NCI-H2171 treated with DMSO at 0.1 percent for 48 hours (cell line): ENCODE results near the gene KRT6A.
A peak's percentile ranks its signal among the peaks of the same experiment; 100 is the strongest.
"Not testable (repeated sequence)": the region's sequence is repeated elsewhere in the genome, so short reads cannot be mapped to it uniquely, and the experiment has no call there.

Experiments used
- DNase-seq: peaks from one replicate; lab custom pipeline; 2025; lab: John Stamatoyannopoulos, UW

KRT6A gene

DNA sequence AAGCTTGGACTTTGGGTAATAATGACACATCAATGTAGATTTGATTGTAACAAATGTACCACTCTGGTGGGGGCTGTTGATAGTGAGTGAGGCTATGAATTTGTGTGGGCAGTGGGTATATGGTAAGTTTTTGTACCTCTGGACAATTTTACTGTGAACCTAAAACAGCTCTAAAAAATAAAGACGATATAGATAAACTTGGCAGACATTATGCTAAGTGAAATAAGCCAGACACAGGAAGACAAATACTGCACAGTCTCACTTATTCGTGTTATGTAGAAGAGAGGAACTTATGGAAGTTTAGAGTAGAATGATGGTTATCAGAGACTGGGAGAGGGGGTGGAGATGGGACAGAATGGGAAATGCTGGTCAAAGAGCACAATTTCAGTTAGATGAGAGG is 28.2 kb downstream of the KRT6A start:
- DNase-seq, result no peak

DNA sequence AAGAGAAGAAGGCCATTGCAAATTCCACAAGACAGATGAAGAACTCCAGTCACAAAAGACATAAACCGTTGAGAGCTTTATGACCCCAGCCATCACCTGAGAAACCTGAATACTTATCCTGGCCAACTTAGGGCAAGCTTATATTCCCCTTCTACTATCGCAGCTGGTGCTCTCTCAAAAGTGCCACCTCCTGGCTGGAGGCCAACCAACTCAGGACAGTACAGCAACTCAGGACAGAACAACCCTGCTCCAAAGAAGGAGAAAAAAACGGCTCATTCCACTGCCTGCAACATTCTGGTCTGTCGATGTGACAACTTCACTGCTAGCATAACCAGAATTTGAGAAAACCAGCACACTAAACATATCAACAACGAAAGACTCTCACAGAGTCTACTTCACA is 31.4 kb downstream of the KRT6A start:
- no peak for DNase-seq

DNA sequence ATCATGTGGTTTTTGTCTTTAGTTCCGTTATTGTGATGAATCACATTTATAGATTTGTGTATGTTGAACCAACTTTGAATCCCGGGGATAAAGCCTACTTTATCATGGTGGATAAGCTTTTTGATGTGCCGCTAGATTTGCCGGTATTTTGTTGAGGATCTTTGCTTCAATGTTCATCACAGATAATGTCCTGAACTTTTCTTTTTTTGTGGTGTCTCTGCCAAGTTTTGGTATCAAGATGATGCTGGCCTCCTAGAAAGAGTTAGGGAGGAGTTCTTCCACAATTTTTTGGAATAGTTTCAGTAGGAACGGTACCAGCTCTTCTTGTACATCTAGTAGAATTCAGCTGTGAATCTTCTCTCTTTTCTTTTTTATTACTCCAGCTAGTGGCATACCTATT is 34.2 kb downstream of the KRT6A start:
- no peak for DNase-seq

DNA sequence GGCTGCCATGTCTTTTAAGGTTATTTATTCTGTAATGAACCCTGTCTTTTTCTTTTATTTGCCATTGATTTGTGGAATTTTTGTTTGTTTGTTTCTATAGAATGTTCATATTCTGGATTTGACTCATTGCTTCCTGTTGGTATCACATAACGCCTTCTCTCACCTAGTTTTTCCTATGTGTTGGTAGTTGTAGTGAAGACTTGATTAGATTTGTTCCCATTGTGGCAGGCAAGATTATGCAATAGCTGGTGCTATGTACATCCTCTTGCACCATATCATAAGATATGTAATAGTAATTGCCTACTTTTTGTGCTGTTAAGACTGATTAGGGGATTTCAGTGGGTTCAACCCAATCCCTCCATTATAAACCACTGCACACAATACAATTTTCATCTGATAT is 37.2 kb downstream of the KRT6A start:
- DNase-seq, result no peak

DNA sequence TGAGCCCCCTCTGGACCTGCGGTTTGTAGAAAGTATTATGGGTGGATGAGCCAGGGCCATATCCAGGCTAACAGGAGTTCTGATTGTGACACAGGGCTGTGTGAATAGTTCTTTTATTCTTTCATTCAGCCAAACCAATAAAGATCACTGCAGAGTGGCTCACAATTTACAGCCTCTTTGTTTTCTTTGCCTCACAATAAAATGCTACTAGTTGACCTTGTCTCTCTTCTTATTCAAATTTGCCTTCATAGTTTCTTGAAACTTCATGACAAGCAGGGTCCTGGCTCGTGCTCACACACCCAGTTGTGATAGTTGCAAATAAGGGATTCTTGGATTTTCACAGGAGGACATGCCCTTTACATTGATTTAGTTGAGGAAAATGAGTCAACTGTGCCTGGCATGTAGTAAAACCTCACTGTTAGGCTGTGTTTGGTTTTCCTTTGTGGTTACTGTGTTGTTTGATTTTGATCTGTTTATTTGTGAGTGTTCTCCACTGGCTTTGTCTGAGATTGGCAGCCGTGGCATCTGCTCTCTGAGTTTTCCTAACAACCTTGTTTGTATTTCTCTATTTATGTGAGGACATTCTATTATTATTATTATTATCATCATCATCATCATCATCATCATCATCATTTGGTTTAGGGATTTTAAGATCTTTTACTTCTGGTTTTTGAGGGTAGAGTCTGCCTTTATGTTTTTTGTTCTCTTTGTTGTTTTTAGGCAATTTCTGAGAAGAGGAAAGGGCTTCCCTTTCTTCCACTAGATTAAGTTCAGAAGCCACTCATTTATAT is 38.5 kb downstream of the KRT6A start:
- no peak for DNase-seq

DNA sequence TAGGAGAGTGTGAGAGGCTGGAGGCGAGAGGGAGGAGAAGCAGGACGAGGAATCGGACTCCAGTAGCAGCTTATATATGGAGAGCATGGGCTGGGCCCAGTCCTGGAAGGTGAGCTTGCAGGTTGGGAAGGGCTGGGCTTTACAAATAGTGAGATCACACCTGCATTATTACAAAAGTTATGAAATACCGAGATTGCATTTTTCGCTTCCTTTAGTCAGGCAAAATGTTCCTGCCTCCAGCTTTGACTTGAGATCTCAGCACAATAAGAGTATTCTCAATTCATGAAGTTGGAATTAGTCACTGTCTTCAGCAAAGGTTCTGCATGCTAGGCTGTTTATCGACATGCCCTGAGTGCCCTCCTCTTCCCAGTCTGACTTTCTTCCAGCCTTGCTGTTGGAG is 41.0 kb downstream of the KRT6A start, which contains the start of gene KRT6B:
KRT6B (minus strand) TSS at position 46 of the 400 bp plus-strand sequence. CDS start 68 bp downstream, outside the sequence.
- no peak for DNase-seq

DNA sequence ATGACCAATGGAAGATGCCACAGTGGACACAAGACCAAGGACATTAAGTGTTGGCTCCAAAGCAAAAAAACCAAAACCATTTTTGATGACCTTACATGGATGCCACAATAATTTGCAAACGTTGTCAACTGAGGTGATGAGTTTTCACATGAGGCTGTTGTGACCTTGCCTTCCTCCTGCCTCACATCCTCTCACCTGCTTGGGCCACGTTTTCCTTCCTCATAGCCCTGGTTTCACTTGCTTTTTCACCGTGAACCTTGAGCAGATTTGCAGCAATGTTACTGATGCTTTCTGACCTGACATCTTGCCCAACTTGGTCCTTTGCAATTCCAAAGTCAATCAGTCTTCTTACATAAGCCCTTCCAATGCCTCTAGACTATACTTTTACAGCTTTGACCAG is 44.8 kb downstream of the KRT6A start:
- DNase-seq, result no peak

DNA sequence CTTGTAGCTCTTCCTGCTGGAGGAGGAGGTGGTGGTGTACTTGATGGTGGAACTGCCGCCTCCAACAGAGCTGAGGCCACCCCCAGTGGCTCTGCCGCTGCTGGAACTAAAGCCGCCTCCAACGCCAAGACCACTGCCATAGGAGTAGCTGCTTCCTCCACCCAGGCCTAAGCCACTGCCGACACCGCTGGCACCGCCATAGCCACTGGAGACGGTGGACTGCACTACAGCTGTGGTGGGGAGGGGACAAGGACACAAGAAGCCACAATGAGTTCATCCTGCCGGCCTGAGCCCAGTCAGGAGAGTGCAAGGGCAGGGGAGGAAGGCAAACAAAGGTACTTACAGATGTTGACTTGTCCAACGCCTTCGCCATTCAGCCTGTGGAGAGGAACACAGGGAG is 45.9 kb downstream of the KRT6A start:
- DNase-seq, result not testable (repeated sequence)

DNA sequence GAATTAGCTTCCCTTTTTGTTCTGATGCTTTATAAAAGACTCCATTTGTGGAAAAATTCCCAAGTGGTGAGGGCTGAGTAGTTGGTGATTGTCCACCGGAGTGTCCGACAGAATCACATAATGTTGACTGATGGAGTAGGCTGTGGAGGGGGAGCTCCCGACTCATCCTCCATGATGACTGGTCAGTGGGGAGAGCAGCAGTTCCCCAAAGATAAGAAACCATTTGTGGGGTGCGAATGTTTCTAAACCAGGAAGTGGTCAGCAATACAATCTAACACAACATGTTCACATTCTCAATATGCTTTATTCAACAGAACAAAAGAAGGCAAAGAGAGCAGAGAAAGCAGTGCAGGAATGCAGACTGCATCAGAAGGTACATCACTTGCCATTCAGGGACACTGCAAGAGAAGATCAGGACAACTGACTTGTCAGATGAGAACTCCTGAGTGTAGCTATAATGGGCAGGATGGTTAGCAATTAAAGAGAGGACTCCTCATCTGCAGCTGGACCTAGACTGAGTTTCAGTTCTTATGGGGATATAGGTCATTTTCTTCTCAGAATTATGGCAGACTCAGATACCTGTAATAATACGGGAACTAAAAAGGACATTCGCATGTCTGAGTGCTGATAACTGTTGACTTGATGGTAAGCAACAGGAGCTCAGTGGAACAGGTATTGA is 46.6 kb downstream of the KRT6A start:
- DNase-seq, result no peak

DNA sequence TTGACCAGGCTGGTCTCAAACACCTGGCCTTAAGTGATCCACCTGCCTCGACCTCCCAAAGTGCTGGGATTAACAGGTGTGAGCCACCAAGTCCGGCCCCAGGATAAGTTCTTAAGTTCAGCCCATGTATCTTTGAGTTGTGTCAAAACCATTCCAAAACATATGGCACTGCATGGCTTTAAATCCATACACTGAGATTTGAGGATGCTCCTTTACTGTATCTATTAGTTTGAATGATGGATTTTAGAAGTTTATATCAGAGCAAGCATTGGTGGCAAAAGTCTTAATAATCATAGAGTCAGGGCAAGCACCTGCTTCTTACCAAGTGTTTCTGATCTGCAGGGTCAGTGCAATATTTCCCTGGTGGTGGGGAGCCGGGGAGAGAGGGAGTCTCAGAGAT is 47.2 kb downstream of the KRT6A start:
- no peak for DNase-seq

DNA sequence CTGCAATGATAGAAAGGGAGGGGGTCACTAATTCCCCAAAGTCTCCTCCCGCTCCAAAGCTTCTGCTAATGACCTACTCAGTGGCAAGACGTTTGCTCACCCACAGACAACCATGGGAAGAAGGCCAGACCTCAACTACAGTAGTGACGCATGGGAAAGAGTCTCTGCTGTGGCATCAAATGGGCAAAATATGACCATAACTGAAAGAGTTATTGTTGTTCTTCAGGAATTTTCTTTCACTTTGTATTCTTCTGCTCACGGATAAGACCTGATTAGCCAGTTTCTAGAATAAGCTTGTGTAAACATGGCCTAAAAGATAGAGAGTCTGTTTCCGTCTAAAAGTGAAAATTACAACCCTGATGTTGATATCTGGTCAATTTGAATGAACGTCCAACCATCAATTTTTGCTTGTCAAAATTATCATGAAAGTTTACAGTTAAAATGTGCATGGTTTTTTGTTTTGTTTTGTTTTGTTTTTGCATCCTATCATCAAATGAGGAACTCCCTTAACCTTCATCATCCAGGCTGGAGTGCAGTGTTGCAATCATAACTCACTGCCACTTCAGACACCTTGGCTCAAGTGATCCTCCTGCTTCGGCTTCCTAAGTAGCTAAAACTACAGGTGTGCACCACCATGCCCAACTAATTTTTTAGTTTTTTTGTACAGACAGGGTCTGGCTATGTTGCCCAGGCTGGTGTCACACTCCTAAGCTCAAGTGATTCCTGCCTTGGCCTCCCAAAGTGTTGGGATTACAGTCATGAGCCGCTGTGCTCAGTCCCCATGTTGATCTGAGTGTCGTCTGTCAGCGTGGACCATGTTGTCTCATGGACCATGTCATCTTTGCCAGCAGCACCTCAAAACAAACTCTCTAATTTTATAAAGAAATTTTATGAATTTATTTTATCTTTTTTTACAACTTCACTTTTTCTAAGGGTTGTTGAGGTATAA is 48.1 kb downstream of the KRT6A start:
- no peak for DNase-seq

DNA sequence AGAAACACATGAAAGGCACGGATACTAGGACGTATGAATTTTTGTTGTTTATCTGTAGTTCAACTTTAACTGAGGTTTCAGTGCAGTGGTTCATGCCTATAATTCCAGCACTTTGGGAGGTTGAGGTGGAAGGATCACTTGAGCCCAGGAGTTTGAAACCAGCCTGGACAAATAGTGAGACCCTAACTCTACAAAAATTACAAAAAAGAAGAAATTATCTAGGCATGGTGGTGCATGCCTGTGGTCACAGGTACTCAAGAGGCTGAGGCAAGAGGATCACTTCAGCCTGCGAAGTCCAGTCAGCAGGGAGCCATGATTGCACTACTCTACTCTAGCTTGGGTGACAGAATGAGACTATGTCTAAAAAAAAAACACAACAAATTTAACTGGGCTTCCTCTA is 49.1 kb downstream of the KRT6A start:
- no peak for DNase-seq

DNA sequence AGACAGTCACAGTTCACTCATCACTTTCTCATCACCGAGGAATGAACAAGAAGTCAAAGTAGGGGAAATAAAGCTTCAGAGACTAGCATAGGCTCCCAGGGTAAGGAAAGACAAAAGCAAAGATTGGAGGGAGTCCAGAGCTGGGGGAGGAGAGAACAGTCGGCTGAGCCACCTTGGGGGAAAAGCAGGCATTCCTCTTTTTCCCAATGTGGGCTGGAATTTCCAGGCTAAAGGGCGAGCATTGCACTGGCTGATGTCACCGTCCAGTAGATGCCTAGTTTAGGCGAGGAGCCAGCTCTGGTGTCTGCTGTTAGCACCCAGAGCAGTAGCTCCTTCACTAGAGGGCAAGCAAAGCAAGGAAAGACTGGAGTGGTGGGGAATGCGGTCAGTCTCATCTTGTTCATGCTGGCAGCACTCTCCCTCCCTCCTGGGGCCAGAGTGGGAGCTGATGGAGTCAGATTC is 50.4 kb downstream of the KRT6A start:
- no peak for DNase-seq

DNA sequence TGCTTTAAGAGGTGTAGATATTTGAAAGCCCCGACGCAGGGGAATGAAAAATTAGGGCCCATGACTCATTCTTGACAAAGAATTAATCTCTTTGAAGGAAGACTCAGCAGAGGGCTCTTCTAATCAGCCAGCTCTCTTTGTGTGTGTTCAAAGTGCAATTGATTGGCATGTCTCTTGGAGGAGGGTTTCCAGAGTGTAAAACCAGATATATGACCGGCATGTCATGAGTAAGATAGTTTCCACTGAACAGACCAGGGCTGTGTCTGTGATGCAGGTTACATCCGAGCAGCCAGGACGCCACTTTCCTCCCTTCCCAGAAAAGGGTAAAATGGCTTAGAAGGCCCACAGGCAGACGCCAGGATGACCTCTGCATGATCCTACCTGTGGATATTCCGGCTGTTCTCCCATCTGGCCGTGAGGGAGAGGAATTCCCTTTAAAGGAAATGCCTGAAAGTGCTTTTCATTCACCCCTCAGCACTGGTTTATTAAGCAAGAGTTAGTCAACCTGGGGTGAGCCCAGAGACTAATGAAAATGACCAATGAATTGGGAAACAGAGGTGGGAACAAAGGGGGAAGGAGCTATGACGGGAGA is 51.6 kb downstream of the KRT6A start:
- peak; percentile 5 for DNase-seq

DNA sequence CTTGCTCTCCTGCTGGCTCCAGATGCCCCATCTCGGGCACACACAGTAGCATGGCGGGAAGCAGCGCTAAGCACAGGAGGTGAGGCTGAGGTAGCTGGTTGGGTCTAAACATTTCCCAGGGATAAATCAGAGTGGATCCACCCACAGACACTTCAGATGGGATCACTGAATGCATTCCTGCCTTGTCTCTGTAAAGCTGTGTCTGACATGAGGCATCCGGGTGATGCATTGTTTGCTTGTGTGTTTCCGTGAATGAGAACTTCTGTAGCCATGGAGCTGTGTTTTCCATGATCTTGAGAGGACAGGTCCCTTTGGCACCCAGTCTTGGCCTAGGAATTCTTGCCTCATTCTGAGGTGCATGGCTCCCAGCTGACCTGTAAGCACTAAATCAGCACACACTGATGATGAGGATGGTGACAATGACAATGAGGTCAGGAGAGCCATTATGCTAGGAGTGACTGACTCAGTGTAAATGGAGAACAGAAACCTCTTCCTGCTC is 52.2 kb downstream of the KRT6A start:
- DNase-seq, result no peak

DNA sequence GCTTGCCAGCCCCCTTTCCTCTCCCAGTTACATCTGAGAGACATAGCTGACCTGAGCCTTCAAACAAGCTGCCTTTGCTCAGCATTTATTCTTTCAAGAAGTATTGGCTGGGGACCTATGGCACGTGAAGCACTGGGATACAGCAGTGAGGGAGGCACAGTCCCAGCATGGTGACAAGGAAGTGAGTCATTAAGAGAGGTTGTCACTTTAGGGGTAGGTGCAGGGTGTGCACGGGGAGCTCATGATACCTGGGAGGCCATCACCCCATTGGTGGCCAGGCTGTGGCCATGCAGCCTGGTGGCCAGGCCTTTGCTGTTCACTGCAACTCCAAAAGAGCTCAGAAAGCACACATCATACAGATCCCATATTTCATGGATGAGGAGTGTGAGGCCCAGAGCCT is 53.2 kb downstream of the KRT6A start:
- no peak for DNase-seq

DNA sequence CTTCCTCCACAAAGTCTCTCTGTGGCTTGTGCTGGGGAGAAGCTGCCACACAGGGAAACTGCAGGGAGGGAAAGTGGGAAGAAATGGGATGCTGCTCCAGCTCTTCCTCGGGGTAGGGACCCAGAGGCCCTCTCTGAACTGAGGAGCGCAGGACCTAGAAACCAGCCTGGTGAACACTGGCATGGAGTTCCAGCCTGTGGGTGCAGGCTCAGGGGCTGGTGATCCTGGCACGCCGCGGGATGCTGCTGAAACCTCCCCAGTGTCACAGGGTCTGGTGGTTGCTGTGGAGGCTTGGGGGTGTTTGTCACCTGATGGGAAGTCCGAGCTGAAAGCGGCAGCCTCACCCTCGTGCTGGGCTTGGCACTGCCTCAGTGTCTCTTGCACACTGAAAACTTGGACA is 53.6 kb downstream of the KRT6A start:
- DNase-seq, result no peak

DNA sequence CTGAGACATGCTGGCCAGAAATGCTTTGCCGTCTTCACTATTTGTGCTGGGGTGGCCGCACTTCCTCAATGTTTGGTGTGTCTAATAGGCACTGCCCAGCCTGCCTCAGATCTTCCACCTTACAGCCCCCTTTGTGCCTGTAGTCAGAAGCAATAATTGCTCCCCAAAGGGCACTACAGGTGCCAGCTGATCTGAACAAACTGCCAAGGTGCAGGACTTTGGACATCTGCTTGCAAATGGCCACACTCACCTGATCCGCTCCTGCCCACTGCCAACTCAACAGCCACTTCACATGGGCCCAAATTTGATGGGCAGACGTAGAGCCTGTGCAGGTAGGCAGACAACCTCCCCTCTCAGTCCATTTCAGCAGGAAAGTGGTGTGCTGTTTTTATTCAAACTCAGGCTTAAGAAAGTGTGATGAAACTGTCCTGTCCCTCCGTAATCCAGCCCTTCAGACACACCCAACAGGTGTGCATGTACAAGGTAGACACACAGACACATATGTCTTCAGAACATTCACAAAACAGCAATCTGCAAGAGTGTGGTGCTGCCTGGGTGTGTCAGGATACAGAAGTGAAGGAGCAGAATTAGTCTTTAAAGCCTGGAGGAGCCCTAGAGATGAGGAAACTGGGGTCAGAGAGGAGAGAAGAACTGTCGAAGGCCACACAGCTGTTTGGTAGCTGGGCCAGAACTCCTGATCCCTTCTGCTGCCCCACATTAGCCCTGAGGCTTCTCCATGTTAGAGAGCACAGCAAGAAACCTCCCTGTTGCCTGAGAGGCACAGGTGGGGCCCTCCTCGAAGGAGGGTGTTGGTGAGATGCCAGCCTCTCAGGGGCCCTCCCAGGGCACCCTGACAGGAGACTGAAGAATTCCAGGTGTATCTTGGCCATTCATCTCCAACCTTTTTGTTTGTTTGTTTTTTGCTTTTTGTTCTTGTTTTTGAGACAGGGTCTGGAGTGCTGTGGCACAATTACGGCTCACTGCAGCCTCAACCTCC is 54.5 kb downstream of the KRT6A start:
- no peak for DNase-seq

DNA sequence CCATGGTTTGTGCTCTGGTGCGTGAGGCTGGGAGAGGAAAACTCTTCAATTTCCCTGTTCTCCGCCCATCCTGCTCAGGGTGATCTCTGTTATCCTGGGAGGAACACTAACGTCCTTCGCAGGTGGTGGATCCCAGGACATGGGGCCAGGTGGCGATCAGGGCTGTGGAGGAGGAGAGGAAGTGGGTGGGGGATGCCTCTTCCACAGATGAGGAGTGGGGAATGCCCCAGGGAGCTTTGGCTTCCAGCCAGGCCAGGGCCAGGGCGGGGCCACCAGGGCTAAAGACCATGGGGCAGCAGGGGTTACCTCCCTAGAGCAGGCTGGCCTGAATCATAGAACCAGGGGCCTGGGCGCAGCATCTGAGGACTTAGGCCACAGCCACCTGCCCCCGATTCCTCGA is 55.5 kb downstream of the KRT6A start:
- DNase-seq, result no peak
